ENCODE measurements around the gene AMHR2.
"Not testable (repeated sequence)": the region's sequence is repeated elsewhere in the genome, so short reads cannot be mapped to it uniquely, and the experiment has no call there.

AMHR2 gene

GRCh38 chr12:53423597-53423996, at the start of gene AMHR2:
Gene AMHR2 (plus strand): TSS chr12:53423855. CDS start chr12:53423935, 80 bp downstream.
- DNase-seq (ENCODE audit: low read depth): no peak
- no peak within 1 kb of the TSS for H3K4me3 ChIP-seq (ENCODE audit: control insufficient read depth, low read depth, low read length)
- no peak for TF ChIP-seq CTCF (conservative IDR thresholded peaks at IDR 0.05; ENCODE audit: control insufficient read depth, insufficient read depth, low read depth, low read length)

GRCh38 chr12:53374277-53374676, 49.4 kb upstream of the AMHR2 start:
- not testable (repeated sequence) for H3K4me3 ChIP-seq (ENCODE audit: control insufficient read depth, low read depth, low read length); DNase-seq (ENCODE audit: low read depth)

GRCh38 chr12:53376747-53377146, 46.9 kb upstream of the AMHR2 start:
- no peak for TF ChIP-seq CTCF (conservative IDR thresholded peaks at IDR 0.05; ENCODE audit: control insufficient read depth, insufficient read depth, low read depth, low read length)
- no peak for DNase-seq (ENCODE audit: low read depth)
- no peak overlapping the region for H3K4me3 ChIP-seq (ENCODE audit: control insufficient read depth, low read depth, low read length)

- no peak overlapping the region for H3K4me3 ChIP-seq (ENCODE audit: control insufficient read depth, low read depth, low read length)
- TF ChIP-seq CTCF (conservative IDR thresholded peaks at IDR 0.05; ENCODE audit: control insufficient read depth, insufficient read depth, low read depth, low read length): no peak
- DNase-seq (ENCODE audit: low read depth): no peak
Measured at GRCh38 chr12:53378222-53378621, 45.4 kb upstream of the AMHR2 start.

- H3K4me3 ChIP-seq (ENCODE audit: control insufficient read depth, low read depth, low read length): peak overlapping the region; percentile 42
- TF ChIP-seq CTCF (conservative IDR thresholded peaks at IDR 0.05; ENCODE audit: control insufficient read depth, insufficient read depth, low read depth, low read length): no peak
- no peak for DNase-seq (ENCODE audit: low read depth)
Measured at GRCh38 chr12:53378724-53379388, 44.8 kb upstream of the AMHR2 start.

GRCh38 chr12:53379389-53380103, 44.1 kb upstream of the AMHR2 start:
- no peak for TF ChIP-seq CTCF (conservative IDR thresholded peaks at IDR 0.05; ENCODE audit: control insufficient read depth, insufficient read depth, low read depth, low read length)
- DNase-seq (ENCODE audit: low read depth): peak; percentile 100

GRCh38 chr12:53380104-53380793, 43.4 kb upstream of the AMHR2 start, which contains the start of gene SP1:
Gene SP1 (plus strand): TSS chr12:53380176. CDS start chr12:53380292, 116 bp downstream.
- H3K4me3 ChIP-seq (ENCODE audit: control insufficient read depth, low read depth, low read length): peak within 1 kb of the TSS; percentile 61
- no peak for TF ChIP-seq CTCF (conservative IDR thresholded peaks at IDR 0.05; ENCODE audit: control insufficient read depth, insufficient read depth, low read depth, low read length)
- DNase-seq (ENCODE audit: low read depth): peak; percentile 90

More at GRCh38 chr12:53379389-53380103, 44.1 kb upstream of the AMHR2 start:
- peak overlapping the region; percentile 42 for H3K4me3 ChIP-seq (ENCODE audit: control insufficient read depth, low read depth, low read length)

All from fibroblast of mammary gland (primary cell).